ENCODE data around the gene KIF21B.

KIF21B gene

DNA sequence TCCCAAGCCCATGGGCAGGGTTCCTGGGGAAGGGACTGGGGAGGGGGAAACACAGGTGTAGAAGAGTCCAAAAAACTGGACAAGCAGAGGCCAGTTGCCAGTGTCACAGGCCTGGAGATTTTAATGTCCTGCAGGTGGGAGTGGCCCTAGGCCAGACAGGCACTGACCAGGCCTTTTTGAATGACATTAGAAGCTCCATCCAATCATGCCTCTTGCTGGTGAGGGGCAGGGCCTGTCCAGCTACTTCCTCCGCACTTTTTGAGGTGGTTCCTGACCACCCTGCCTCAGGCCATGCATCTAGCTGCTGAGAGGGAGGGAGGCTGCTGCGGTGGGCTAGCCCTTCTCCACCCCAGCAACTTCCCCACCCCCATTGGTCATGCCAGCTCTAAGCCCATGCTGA, 15.9 kb upstream of the KIF21B start:
- TF ChIP-seq, protein P1, sequence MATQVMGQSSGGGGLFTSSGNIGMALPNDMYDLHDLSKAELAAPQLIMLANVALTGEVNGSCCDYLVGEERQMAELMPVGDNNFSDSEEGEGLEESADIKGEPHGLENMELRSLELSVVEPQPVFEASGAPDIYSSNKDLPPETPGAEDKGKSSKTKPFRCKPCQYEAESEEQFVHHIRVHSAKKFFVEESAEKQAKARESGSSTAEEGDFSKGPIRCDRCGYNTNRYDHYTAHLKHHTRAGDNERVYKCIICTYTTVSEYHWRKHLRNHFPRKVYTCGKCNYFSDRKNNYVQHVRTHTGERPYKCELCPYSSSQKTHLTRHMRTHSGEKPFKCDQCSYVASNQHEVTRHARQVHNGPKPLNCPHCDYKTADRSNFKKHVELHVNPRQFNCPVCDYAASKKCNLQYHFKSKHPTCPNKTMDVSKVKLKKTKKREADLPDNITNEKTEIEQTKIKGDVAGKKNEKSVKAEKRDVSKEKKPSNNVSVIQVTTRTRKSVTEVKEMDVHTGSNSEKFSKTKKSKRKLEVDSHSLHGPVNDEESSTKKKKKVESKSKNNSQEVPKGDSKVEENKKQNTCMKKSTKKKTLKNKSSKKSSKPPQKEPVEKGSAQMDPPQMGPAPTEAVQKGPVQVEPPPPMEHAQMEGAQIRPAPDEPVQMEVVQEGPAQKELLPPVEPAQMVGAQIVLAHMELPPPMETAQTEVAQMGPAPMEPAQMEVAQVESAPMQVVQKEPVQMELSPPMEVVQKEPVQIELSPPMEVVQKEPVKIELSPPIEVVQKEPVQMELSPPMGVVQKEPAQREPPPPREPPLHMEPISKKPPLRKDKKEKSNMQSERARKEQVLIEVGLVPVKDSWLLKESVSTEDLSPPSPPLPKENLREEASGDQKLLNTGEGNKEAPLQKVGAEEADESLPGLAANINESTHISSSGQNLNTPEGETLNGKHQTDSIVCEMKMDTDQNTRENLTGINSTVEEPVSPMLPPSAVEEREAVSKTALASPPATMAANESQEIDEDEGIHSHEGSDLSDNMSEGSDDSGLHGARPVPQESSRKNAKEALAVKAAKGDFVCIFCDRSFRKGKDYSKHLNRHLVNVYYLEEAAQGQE (IDR thresholded peaks at IDR 0.05; ENCODE audit: low read depth), result no peak
- TF ChIP-seq EGR1 (IDR thresholded peaks at IDR 0.05) (no peak), YY1 (IDR thresholded peaks at IDR 0.05; ENCODE audit: low read depth) (no peak)

DNA sequence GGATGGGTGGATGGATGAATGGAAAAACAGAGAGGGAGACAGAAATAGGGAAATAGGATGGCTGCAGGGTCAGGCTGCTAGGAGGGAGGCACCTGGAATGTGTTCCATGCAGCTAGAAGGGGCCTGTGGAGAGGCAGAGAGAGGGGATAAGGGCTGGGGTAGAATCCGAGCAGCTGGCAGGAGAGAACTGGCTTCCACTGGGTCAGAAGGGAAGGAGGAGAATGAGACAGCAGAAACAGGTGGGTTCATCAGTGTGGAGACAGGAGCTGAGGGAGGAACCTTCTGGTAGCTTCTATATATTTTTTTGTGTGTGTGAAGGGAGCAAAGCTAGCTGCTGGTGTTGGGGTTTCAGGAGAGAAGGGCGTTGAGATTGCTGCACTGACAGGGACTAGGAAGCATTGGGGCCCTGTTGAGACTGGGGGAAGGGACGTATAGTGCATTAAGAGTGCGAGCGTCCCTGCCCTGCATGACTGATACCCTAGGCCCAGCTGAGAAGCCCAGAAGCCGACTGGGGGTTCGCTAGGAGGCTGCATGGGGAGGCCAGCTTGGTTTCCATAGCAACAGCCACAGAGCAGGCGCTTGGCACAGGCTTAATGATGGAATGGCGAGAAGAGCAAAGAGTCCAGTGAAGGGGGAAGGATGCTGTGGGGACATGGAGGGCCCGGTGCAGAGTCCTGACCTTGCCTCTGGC, 14.8 kb upstream of the KIF21B start:
- TF ChIP-seq ZBTB7A (IDR thresholded peaks at IDR 0.05; ENCODE audit: low read depth) (no peak), CEBPB (IDR thresholded peaks at IDR 0.05) (no peak), TCF12 (IDR thresholded peaks at IDR 0.05; ENCODE audit: low read depth) (no peak), FOXM1 (IDR thresholded peaks at IDR 0.05; ENCODE audit: borderline replicate concordance, low read depth) (no peak), TEAD4 (IDR thresholded peaks at IDR 0.05) (no peak), TAF1 (IDR thresholded peaks at IDR 0.05; ENCODE audit: low read depth) (no peak), EP300 (IDR thresholded peaks at IDR 0.05; ENCODE audit: borderline replicate concordance) (no peak), USF1 (IDR thresholded peaks at IDR 0.05) (no peak), CREB1 (IDR thresholded peaks at IDR 0.05; ENCODE audit: low read depth) (no peak), RAD21 (IDR thresholded peaks at IDR 0.05; ENCODE audit: low read depth) (no peak), EGR1 (IDR thresholded peaks at IDR 0.05) (no peak), YY1 (IDR thresholded peaks at IDR 0.05; ENCODE audit: low read depth) (no peak), NFIC (IDR thresholded peaks at IDR 0.05) (no peak)
- TF ChIP-seq, protein P1 (IDR thresholded peaks at IDR 0.05; ENCODE audit: low read depth), result no peak
- TF ChIP-seq, protein P2, sequence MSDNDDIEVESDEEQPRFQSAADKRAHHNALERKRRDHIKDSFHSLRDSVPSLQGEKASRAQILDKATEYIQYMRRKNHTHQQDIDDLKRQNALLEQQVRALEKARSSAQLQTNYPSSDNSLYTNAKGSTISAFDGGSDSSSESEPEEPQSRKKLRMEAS (IDR thresholded peaks at IDR 0.05), result no peak

- TF ChIP-seq, protein P1 (IDR thresholded peaks at IDR 0.05; ENCODE audit: low read depth), result no peak
- TF ChIP-seq, protein P2 (IDR thresholded peaks at IDR 0.05), result no peak
- no peak for TF ChIP-seq ZBTB7A (IDR thresholded peaks at IDR 0.05; ENCODE audit: low read depth)
Measured at GRCh38 chr1:201036188-201036842, 12.8 kb upstream of the KIF21B start.

- TF ChIP-seq TCF12 (IDR thresholded peaks at IDR 0.05; ENCODE audit: low read depth) (no peak), ZBTB7A (IDR thresholded peaks at IDR 0.05; ENCODE audit: low read depth) (no peak)
- TF ChIP-seq, protein P2 (IDR thresholded peaks at IDR 0.05), result no peak
Measured at GRCh38 chr1:201034671-201035070, 11.2 kb upstream of the KIF21B start.

DNA sequence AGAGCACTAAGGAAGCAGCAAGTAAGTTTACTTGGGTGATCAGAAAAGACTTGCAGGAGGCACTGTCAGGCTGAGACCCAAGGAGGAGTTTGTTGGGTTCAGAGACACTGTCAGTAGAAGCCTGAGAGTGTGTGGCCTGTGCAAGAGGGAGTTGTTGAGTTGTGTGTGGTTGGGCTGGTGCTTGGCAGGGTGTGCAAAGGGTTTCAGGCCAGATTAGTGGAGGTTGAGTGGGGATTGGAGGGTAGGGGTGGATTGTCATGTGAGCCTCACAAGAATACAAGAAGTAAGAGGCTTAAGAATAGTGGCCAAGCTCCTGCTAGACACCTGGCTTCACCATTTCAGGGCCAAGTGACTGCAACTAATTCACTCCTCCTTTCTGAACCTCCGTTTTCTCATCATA, 8.9 kb upstream of the KIF21B start:
- no peak for TF ChIP-seq TAF1 (IDR thresholded peaks at IDR 0.05; ENCODE audit: low read depth)
- TF ChIP-seq, protein P2 (IDR thresholded peaks at IDR 0.05), result no peak
- no peak for TF ChIP-seq FOXM1 (IDR thresholded peaks at IDR 0.05; ENCODE audit: borderline replicate concordance, low read depth)
- TF ChIP-seq TCF12 (IDR thresholded peaks at IDR 0.05; ENCODE audit: low read depth), result no peak
- TF ChIP-seq CEBPB (IDR thresholded peaks at IDR 0.05), result no peak
- no peak for TF ChIP-seq USF1 (IDR thresholded peaks at IDR 0.05)
- TF ChIP-seq ZBTB7A (IDR thresholded peaks at IDR 0.05; ENCODE audit: low read depth), result no peak
- TF ChIP-seq NFIC (IDR thresholded peaks at IDR 0.05), result no peak
- no peak for TF ChIP-seq CREB1 (IDR thresholded peaks at IDR 0.05; ENCODE audit: low read depth)
- TF ChIP-seq RAD21 (IDR thresholded peaks at IDR 0.05; ENCODE audit: low read depth), result no peak
- no peak for TF ChIP-seq EGR1 (IDR thresholded peaks at IDR 0.05)
- TF ChIP-seq TEAD4 (IDR thresholded peaks at IDR 0.05), result no peak
- TF ChIP-seq, protein P1 (IDR thresholded peaks at IDR 0.05; ENCODE audit: low read depth), result no peak
- no peak for TF ChIP-seq YY1 (IDR thresholded peaks at IDR 0.05; ENCODE audit: low read depth)
